ENCODE data around the gene TCHHL1.

GRCh38 chr1:152043870-152044269 is 45.0 kb downstream of the TCHHL1 start:
- TF ChIP-seq POLR2A (IDR thresholded peaks at IDR 0.05) (no peak), CTCF (IDR thresholded peaks at IDR 0.05) (no peak), EP300 (IDR thresholded peaks at IDR 0.05; ENCODE audit: low read depth) (no peak), POLR2AphosphoS5 (IDR thresholded peaks at IDR 0.05) (no peak)
